Astrocyte of the hippocampus (primary cell): ENCODE measurements around the gene SLC7A8.

Experiments
- DNase-seq: peaks from one replicate; pipeline ENCODE4 v3.0.0; 2011; ENCODE audit warnings: low read depth, low spot score

Gene SLC7A8

GRCh38 chr14:23094666-23095195, 88.7 kb downstream of the SLC7A8 start, which contains the start of gene ACIN1:
ACIN1 (minus strand) TSS chr14:23095136; CDS start chr14:23095112, 24 bp downstream.
- DNase-seq: peak; percentile 92

GRCh38 chr14:23093991-23094665, 89.3 kb downstream of the SLC7A8 start:
- peak; percentile 28 for DNase-seq

GRCh38 chr14:23093526-23093925, 89.9 kb downstream of the SLC7A8 start:
- no peak for DNase-seq

- DNase-seq: no peak
These were observed 90.4 kb downstream of the SLC7A8 start for GRCh38 chr14:23093104-23093503.

GRCh38 chr14:23091294-23092225, 91.9 kb downstream of the SLC7A8 start:
- DNase-seq: no peak

- no peak for DNase-seq
These were observed 93.2 kb downstream of the SLC7A8 start for GRCh38 chr14:23090254-23090636.

GRCh38 chr14:23089498-23090253, 93.8 kb downstream of the SLC7A8 start:
- DNase-seq: no peak

GRCh38 chr14:23086565-23086964, 96.9 kb downstream of the SLC7A8 start:
- DNase-seq: no peak

- DNase-seq: no peak
These were observed 98.0 kb downstream of the SLC7A8 start for GRCh38 chr14:23085458-23085857.

GRCh38 chr14:23080474-23080873, 103.0 kb downstream of the SLC7A8 start:
- no peak for DNase-seq

- peak; percentile 20 for DNase-seq
These were observed 103.7 kb downstream of the SLC7A8 start for GRCh38 chr14:23079716-23080115.

- DNase-seq: peak; percentile 74
These were observed 104.8 kb downstream of the SLC7A8 start for GRCh38 chr14:23078692-23079116.

- no peak for DNase-seq
These were observed 105.5 kb downstream of the SLC7A8 start for GRCh38 chr14:23077962-23078361.

- DNase-seq: peak; percentile 49
These were observed 106.6 kb downstream of the SLC7A8 start for GRCh38 chr14:23076785-23077408.
